ENCODE results near the gene RAB6A. TPM values are rescaled to one million over a fixed set of nuclear protein-coding genes. Genes with fewer than 3 reads are reported as not detected.
A peak's percentile ranks its signal among the peaks of the same experiment; 100 is the strongest.

Gene RAB6A
- total RNA-seq, 1 experiment from 2014 or later = 63.4 TPM

- Histone ChIP-seq H3K36me3 (replicated peaks; ENCODE audit: control insufficient read depth, insufficient read depth, low read length) (no peaks in the 10 kb centered on the region), H3K4me3 (ENCODE audit: insufficient read depth, low read depth, low read length) (no peak overlapping the region), H3K27me3 (ENCODE audit: control insufficient read depth, insufficient read depth, low read length) (peaks cover 32% of the 10 kb centered on the region)
- peak; percentile 39 for DNase-seq
Measured at GRCh38 chr11:73648571-73649046, 112.3 kb downstream of the RAB6A start.

- H3K27me3 ChIP-seq (ENCODE audit: control insufficient read depth, insufficient read depth, low read length) = peaks cover 30% of the 10 kb centered on the region
Measured at GRCh38 chr11:73648121-73648520, 112.8 kb downstream of the RAB6A start.

DNA sequence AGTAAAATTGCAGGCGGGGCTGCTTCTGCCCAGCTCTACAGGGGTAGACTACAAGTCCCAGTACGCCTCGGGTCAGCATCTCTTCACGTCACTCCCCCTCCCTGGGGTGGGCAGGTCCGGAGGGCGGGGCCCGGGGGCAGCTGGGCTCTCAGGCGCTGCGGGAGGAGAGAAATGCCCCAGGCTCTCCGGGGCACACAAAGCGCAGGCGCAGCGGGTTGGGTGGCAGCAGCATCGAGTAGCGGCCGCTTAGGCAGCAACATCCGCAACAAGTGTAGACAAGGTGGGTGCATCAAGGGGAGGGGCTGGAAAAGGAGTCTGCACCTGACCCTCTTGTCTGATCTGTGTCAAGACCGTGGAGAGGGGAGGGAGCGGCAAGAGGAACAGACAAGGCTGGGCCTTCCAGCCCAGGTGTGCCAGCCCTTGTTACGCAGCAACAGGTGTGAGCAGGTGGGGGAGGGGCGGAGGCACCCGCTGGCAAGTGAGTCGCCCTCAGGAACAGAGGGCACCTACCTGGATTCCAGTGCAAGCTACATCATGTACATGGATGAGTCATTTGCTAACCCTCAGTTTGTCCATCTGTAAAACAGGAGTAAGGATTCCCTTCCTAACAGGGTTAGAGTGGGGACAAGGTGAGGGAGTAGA lies 113.3 kb downstream of the RAB6A start:
- no peaks in the 10 kb centered on the region for H3K36me3 ChIP-seq (replicated peaks; ENCODE audit: control insufficient read depth, insufficient read depth, low read length)
- peak overlapping the region; percentile 59 for H3K4me3 ChIP-seq (ENCODE audit: insufficient read depth, low read depth, low read length)
- H3K27me3 ChIP-seq (ENCODE audit: control insufficient read depth, insufficient read depth, low read length) = peaks cover 29% of the 10 kb centered on the region
- peak; percentile 98 for DNase-seq

More at GRCh38 chr11:73648121-73648520, 112.8 kb downstream of the RAB6A start:
- Histone ChIP-seq H3K4me3 (ENCODE audit: insufficient read depth, low read depth, low read length) (no peak overlapping the region), H3K36me3 (replicated peaks; ENCODE audit: control insufficient read depth, insufficient read depth, low read length) (no peaks in the 10 kb centered on the region)
- DNase-seq = peak; percentile 28

DNA sequence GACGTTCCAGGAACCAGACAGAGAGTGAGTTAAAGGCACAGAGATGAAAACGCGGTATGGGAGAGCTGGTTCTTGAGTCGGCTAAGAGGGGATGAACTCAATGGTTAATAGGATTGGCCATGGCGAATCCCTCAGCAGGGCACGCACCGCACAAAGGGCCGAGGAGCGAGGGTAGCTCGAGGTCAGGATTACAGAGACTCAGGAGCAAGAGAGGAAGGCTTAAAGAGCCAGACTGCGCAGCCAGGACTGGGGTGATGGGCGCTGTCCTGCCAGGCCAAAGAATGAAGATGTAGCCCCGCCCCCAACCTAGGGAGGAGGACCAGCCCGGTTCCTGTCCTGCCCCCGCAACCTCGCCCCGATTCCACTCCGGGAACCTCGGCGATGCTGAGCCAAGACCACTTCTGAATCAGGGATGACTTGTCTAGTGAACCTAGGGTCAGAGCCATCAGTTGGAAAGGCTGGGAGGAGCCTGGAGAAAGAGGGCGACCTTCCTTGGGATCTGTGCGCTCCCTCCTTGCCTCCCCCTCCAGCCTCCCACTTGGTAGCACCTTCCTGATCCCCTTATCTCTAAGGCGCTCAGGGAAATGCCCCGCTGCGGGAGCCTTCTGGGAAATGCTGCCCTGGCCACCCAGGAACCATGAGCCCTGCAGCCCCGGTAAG lies 114.8 kb downstream of the RAB6A start, which contains the start of gene PLEKHB1:
Gene PLEKHB1 (plus strand): TSS at position 610 of the 660 bp plus-strand sequence. CDS start 28 bp downstream, at position 638.
- peaks cover 27% of the 10 kb centered on the region for H3K27me3 ChIP-seq (ENCODE audit: control insufficient read depth, insufficient read depth, low read length)
- H3K4me3 ChIP-seq (ENCODE audit: insufficient read depth, low read depth, low read length) = peak within 1 kb of the TSS; percentile 59
- peak; percentile 91 for DNase-seq
- H3K36me3 ChIP-seq (replicated peaks; ENCODE audit: control insufficient read depth, insufficient read depth, low read length) = no peaks in the 10 kb centered on the region

DNA sequence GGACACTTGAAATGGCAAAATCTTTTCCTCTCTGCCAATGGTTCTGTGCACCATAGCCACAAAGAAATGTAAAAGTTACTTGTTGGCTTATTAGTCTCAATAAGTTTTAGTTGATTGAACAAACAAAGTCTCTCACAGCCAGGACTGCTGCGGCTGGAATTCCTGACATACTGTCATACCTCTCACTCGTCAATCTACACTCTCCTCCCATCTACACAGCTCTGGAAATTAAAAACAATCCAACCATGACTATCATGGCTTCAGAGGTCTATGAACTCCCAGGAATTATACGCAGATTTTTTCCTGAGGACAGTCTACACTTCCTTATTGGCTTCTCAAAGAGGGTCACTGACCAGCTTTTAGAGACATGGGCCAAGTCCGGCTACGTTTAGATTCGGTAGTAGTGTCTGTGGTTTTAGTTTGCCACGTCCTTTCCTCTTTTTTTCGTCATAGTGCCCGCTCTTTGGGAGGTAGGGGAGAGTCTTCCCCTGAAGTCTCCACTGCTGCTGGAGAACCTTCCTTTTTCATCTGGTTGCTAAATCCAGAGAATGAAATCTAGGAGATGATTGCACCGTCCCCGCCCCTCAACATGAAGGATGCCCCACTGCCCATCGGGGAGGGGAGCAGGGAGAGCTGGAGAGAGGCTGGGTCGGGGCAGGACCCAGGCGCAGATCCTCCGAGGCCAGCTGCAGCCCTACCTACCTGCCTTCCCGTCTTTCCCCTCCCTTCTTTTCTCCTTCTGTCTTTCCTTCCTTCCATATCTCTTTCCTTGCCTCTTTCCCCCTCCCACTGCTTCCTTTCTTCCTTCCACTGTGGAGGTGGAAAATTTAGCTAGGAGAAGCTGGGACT lies 115.5 kb downstream of the RAB6A start:
- peak; percentile 74 for DNase-seq

DNA sequence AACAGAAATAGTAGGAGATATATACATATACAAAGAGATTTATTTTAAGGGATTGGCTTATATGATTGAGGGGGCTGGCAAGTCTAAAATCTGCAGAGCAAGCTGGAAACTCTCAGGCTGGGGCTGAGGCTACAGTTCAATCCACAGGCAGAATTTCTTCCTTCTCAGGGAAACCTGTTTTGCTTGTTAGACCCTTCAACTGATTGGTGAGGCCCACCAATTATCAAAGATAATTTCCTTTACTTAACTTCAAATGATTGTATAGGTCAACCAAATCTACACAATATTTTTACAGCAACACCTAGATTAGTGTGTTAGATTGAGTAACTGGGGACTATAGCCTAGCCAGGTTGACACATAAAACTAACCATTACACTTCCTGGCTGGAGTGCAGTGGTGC lies 119.2 kb downstream of the RAB6A start:
- no peak for DNase-seq
- Histone ChIP-seq H3K4me3 (ENCODE audit: insufficient read depth, low read depth, low read length) (no peak overlapping the region), H3K27me3 (ENCODE audit: control insufficient read depth, insufficient read depth, low read length) (peaks cover 20% of the 10 kb centered on the region), H3K36me3 (replicated peaks; ENCODE audit: control insufficient read depth, insufficient read depth, low read length) (no peaks in the 10 kb centered on the region)

More for the DNA sequence above, 115.5 kb downstream of the RAB6A start:
- Histone ChIP-seq H3K27me3 (ENCODE audit: control insufficient read depth, insufficient read depth, low read length) (peaks cover 27% of the 10 kb centered on the region), H3K36me3 (replicated peaks; ENCODE audit: control insufficient read depth, insufficient read depth, low read length) (no peaks in the 10 kb centered on the region), H3K4me3 (ENCODE audit: insufficient read depth, low read depth, low read length) (peak overlapping the region; percentile 50)

DNA sequence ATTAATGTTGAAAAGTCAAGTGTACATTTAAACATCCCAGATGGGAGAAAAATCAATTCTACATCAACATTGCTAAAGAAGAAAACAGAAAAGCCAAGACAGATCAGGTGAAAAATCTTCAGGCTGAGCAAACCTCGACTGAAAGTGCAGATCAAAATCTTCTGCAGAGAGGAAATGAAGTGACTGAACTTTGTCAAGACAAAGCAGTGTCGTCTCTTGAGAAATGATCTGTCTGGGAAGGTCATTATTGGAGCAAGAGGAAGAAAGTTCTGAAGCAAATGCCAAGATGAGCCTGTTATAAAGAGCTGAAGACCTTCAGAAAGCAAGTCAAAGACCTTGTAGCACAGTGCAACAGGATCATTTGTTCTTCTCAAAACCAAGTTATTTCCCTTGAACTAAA lies 120.3 kb downstream of the RAB6A start:
- Histone ChIP-seq H3K4me3 (ENCODE audit: insufficient read depth, low read depth, low read length) (no peak overlapping the region), H3K36me3 (replicated peaks; ENCODE audit: control insufficient read depth, insufficient read depth, low read length) (no peaks in the 10 kb centered on the region), H3K27me3 (ENCODE audit: control insufficient read depth, insufficient read depth, low read length) (peaks cover 10% of the 10 kb centered on the region)
- no peak for DNase-seq

- Histone ChIP-seq H3K36me3 (replicated peaks; ENCODE audit: control insufficient read depth, insufficient read depth, low read length) (no peaks in the 10 kb centered on the region), H3K27me3 (ENCODE audit: control insufficient read depth, insufficient read depth, low read length) (peaks cover 9% of the 10 kb centered on the region; the same call in 1 of the 2 replicates), H3K4me3 (ENCODE audit: insufficient read depth, low read depth, low read length) (no peak overlapping the region)
- DNase-seq = no peak
Measured at GRCh38 chr11:73637012-73637411, 123.9 kb downstream of the RAB6A start.

- DNase-seq = no peak
- Histone ChIP-seq H3K27me3 (ENCODE audit: control insufficient read depth, insufficient read depth, low read length) (peaks cover 11% of the 10 kb centered on the region; the same call in 1 of the 2 replicates), H3K4me3 (ENCODE audit: insufficient read depth, low read depth, low read length) (no peak overlapping the region), H3K36me3 (replicated peaks; ENCODE audit: control insufficient read depth, insufficient read depth, low read length) (no peaks in the 10 kb centered on the region)
Measured at GRCh38 chr11:73636249-73636648, 124.6 kb downstream of the RAB6A start.

GRCh38 chr11:73635721-73636120 lies 125.2 kb downstream of the RAB6A start:
- H3K4me3 ChIP-seq (ENCODE audit: insufficient read depth, low read depth, low read length) = no peak overlapping the region
- no peak for DNase-seq
- H3K36me3 ChIP-seq (replicated peaks; ENCODE audit: control insufficient read depth, insufficient read depth, low read length) = no peaks in the 10 kb centered on the region
- H3K27me3 ChIP-seq (ENCODE audit: control insufficient read depth, insufficient read depth, low read length) = peaks cover 13% of the 10 kb centered on the region

- Histone ChIP-seq H3K4me3 (ENCODE audit: insufficient read depth, low read depth, low read length) (no peak overlapping the region), H3K36me3 (replicated peaks; ENCODE audit: control insufficient read depth, insufficient read depth, low read length) (no peaks in the 10 kb centered on the region), H3K27me3 (ENCODE audit: control insufficient read depth, insufficient read depth, low read length) (peaks cover 28% of the 10 kb centered on the region)
- DNase-seq = no peak
Measured at GRCh38 chr11:73633999-73634398, 126.9 kb downstream of the RAB6A start.

- no peaks in the 10 kb centered on the region for H3K36me3 ChIP-seq (replicated peaks; ENCODE audit: control insufficient read depth, insufficient read depth, low read length)
- H3K4me3 ChIP-seq (ENCODE audit: insufficient read depth, low read depth, low read length) = no peak overlapping the region
- DNase-seq = no peak
- H3K27me3 ChIP-seq (ENCODE audit: control insufficient read depth, insufficient read depth, low read length) = peaks cover 33% of the 10 kb centered on the region
Measured at GRCh38 chr11:73632996-73633395, 127.9 kb downstream of the RAB6A start.

DNA sequence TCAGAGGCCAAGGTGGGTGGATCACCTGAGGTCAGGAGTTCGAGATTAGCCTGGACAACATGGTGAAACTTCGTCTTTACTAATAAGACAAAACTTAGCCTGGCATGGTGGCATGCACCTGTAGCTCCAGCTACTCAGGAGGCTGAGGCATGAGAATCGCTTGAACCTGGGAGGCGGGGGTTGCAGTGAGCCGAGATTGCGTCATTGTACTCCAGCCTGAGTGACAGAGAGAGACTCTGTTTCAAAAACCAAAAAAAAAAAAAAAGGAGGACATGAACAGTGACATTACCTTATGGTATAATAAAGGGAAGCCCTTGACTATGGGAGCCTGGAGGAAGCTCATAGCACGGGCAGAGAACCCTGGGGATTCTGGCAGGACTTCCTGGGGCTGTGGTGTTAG lies 131.0 kb downstream of the RAB6A start:
- DNase-seq = no peak
- Histone ChIP-seq H3K36me3 (replicated peaks; ENCODE audit: control insufficient read depth, insufficient read depth, low read length) (no peaks in the 10 kb centered on the region), H3K4me3 (ENCODE audit: insufficient read depth, low read depth, low read length) (no peak overlapping the region), H3K27me3 (ENCODE audit: control insufficient read depth, insufficient read depth, low read length) (peaks cover 52% of the 10 kb centered on the region)

- DNase-seq = peak; percentile 84
- Histone ChIP-seq H3K36me3 (replicated peaks; ENCODE audit: control insufficient read depth, insufficient read depth, low read length) (no peaks in the 10 kb centered on the region), H3K27me3 (ENCODE audit: control insufficient read depth, insufficient read depth, low read length) (peaks cover 55% of the 10 kb centered on the region), H3K4me3 (ENCODE audit: insufficient read depth, low read depth, low read length) (no peak overlapping the region)
Measured at GRCh38 chr11:73625696-73626318, 135.1 kb downstream of the RAB6A start.
